Inflammatory macrophage treated with lipopolysaccharide for 1 hour (primary cell): ENCODE measurements around the gene PRR27.

Source experiments
- DNase-seq, 2 donors: peaks; one replicate each; pipeline ENCODE4 v3.0.0-alpha.2; 2020 to 2022

PRR27 gene

GRCh38 chr4:70153937-70154336 is at the start of gene PRR27:
PRR27 (plus strand) TSS chr4:70154237; CDS start chr4:70154376, 139 bp downstream.
- DNase-seq, result no peak

- no peak for DNase-seq
Measured at GRCh38 chr4:70110917-70111316, 43.1 kb upstream of the PRR27 start.

GRCh38 chr4:70113656-70114055 is 40.4 kb upstream of the PRR27 start:
- DNase-seq, result no peak

GRCh38 chr4:70114096-70114495 is 39.9 kb upstream of the PRR27 start:
- DNase-seq, result no peak

GRCh38 chr4:70120323-70120722 is 33.7 kb upstream of the PRR27 start:
- no peak for DNase-seq

GRCh38 chr4:70133473-70133872 is 20.6 kb upstream of the PRR27 start:
- DNase-seq, result no peak

GRCh38 chr4:70138751-70139150 is 15.3 kb upstream of the PRR27 start:
- DNase-seq, result no peak

- no peak for DNase-seq
Measured at GRCh38 chr4:70151271-70151670, 2.8 kb upstream of the PRR27 start.

GRCh38 chr4:70152088-70152487 is 1.9 kb upstream of the PRR27 start:
- DNase-seq, result no peak

- DNase-seq, result no peak
Measured at GRCh38 chr4:70158576-70158975, 4.5 kb downstream of the PRR27 start.

- no peak for DNase-seq
Measured at GRCh38 chr4:70177090-70177489, 23.1 kb downstream of the PRR27 start.

GRCh38 chr4:70178075-70178660 is 24.1 kb downstream of the PRR27 start:
- DNase-seq, result no peak

- no peak for DNase-seq
Measured at GRCh38 chr4:70179811-70180210, 25.8 kb downstream of the PRR27 start.

GRCh38 chr4:70181864-70182263 is 27.8 kb downstream of the PRR27 start:
- no peak for DNase-seq

GRCh38 chr4:70182517-70183167 is 28.6 kb downstream of the PRR27 start:
- no peak for DNase-seq

GRCh38 chr4:70183168-70183939 is 29.3 kb downstream of the PRR27 start:
- peak; percentile 5 to 34 for DNase-seq

- no peak for DNase-seq
Measured at GRCh38 chr4:70183940-70184246, 29.9 kb downstream of the PRR27 start.

- no peak for DNase-seq
Measured at GRCh38 chr4:70187216-70187615, 33.2 kb downstream of the PRR27 start.

GRCh38 chr4:70190579-70190978 is 36.5 kb downstream of the PRR27 start:
- DNase-seq, result no peak

GRCh38 chr4:70191647-70192046 is 37.6 kb downstream of the PRR27 start:
- DNase-seq, result no peak

- DNase-seq, result no peak
Measured at GRCh38 chr4:70192895-70193294, 38.9 kb downstream of the PRR27 start.

- no peak for DNase-seq
Measured at GRCh38 chr4:70195425-70195824, 41.4 kb downstream of the PRR27 start, which contains the start of gene ODAM. ODAM (plus strand) TSS chr4:70195725; CDS start chr4:70196544, 819 bp downstream.

GRCh38 chr4:70196857-70197256 is 42.8 kb downstream of the PRR27 start:
- DNase-seq, result no peak

- DNase-seq, result no peak
Measured at GRCh38 chr4:70197842-70198241, 43.8 kb downstream of the PRR27 start.
